Liver (tissue), 3 donors: Measurements from ENCODE around the gene PTCH2.
"Not testable (repeated sequence)": the region's sequence is repeated elsewhere in the genome, so short reads cannot be mapped to it uniquely, and the experiment has no call there.

Source experiments
- EGR1 ChIP-seq, 2 donors: IDR thresholded peaks; 2 replicates each; pipeline ENCODE4 v1.6.1; 2016 to 2018; ENCODE audit warnings: antibody characterized with exemption in 2 of 2, low read depth in 2 of 2
- HNF4A ChIP-seq, 2 donors: conservative IDR thresholded peaks; 2 replicates each; pipeline ENCODE4 v1.6.1; 2016; ENCODE audit warnings: antibody characterized with exemption in 2 of 2, mild to moderate bottlenecking in 2 of 2
- RXRA ChIP-seq, 2 donors: IDR thresholded peaks; 2 replicates each; pipeline ENCODE4 v1.6.1; 2017 to 2018; ENCODE audit warnings: antibody characterized with exemption in 2 of 2, mild to moderate bottlenecking in 1 of 2
- YY1 ChIP-seq: IDR thresholded peaks from 2 replicates; pipeline ENCODE4 v1.6.1; 2016; ENCODE audit warnings: antibody characterized with exemption, mild to moderate bottlenecking
- TF ChIP-seq, protein P1 (sequence below): fragments of 150-350 bp; IDR thresholded peaks from 2 replicates; pipeline ENCODE4 v1.5.1; 2017; ENCODE audit warnings: improper control_type of control experiment, low read depth, low read length; ENCODE audit not compliant: missing input control
- TF ChIP-seq, protein P2 (sequence below): IDR thresholded peaks from 2 replicates; pipeline ENCODE4 v1.6.1; 2016; ENCODE audit warnings: antibody characterized with exemption, mild to moderate bottlenecking
- TF ChIP-seq, protein P3 (sequence below): IDR thresholded peaks from 2 replicates; pipeline ENCODE4 v1.6.1; 2016; ENCODE audit warnings: antibody characterized with exemption
- donor health status: healthy.
- donor health status: healthy.

DNA sequence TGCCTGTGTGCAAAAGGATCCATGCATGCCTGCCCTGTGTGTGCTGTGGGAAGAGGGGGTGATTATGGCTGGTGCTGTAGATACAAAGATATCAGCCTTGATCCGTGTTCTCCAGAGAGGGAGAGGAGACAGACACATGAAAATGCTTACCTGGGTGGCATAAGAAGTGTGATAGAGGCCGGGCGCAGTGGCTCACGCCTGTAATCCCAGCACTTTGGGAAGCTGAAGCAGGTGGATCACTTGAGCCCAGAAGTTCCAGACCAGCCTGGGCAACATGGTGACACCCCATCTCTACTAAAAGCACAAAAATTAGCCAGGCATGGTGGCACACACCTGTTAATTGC is 32.3 kb downstream of the PTCH2 start:
- TF ChIP-seq EGR1 (IDR thresholded peaks at IDR 0.05; ENCODE audit: low read depth in 2 of 2); RXRA (IDR thresholded peaks at IDR 0.05); HNF4A (conservative IDR thresholded peaks at IDR 0.05); YY1: not testable (repeated sequence)
- TF ChIP-seq, protein P1, sequence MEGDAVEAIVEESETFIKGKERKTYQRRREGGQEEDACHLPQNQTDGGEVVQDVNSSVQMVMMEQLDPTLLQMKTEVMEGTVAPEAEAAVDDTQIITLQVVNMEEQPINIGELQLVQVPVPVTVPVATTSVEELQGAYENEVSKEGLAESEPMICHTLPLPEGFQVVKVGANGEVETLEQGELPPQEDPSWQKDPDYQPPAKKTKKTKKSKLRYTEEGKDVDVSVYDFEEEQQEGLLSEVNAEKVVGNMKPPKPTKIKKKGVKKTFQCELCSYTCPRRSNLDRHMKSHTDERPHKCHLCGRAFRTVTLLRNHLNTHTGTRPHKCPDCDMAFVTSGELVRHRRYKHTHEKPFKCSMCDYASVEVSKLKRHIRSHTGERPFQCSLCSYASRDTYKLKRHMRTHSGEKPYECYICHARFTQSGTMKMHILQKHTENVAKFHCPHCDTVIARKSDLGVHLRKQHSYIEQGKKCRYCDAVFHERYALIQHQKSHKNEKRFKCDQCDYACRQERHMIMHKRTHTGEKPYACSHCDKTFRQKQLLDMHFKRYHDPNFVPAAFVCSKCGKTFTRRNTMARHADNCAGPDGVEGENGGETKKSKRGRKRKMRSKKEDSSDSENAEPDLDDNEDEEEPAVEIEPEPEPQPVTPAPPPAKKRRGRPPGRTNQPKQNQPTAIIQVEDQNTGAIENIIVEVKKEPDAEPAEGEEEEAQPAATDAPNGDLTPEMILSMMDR = not testable (repeated sequence)
- TF ChIP-seq, protein P2, sequence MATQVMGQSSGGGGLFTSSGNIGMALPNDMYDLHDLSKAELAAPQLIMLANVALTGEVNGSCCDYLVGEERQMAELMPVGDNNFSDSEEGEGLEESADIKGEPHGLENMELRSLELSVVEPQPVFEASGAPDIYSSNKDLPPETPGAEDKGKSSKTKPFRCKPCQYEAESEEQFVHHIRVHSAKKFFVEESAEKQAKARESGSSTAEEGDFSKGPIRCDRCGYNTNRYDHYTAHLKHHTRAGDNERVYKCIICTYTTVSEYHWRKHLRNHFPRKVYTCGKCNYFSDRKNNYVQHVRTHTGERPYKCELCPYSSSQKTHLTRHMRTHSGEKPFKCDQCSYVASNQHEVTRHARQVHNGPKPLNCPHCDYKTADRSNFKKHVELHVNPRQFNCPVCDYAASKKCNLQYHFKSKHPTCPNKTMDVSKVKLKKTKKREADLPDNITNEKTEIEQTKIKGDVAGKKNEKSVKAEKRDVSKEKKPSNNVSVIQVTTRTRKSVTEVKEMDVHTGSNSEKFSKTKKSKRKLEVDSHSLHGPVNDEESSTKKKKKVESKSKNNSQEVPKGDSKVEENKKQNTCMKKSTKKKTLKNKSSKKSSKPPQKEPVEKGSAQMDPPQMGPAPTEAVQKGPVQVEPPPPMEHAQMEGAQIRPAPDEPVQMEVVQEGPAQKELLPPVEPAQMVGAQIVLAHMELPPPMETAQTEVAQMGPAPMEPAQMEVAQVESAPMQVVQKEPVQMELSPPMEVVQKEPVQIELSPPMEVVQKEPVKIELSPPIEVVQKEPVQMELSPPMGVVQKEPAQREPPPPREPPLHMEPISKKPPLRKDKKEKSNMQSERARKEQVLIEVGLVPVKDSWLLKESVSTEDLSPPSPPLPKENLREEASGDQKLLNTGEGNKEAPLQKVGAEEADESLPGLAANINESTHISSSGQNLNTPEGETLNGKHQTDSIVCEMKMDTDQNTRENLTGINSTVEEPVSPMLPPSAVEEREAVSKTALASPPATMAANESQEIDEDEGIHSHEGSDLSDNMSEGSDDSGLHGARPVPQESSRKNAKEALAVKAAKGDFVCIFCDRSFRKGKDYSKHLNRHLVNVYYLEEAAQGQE = not testable (repeated sequence)
- TF ChIP-seq, protein P3, sequence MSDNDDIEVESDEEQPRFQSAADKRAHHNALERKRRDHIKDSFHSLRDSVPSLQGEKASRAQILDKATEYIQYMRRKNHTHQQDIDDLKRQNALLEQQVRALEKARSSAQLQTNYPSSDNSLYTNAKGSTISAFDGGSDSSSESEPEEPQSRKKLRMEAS = not testable (repeated sequence)
